Measurements from ENCODE around the gene DLG2. TPM values are rescaled to one million over a fixed set of nuclear protein-coding genes. Genes with fewer than 3 reads are reported as not detected.
"Not testable (repeated sequence)": the region's sequence is repeated elsewhere in the genome, so short reads cannot be mapped to it uniquely, and the experiment has no call there.

Gene DLG2
- total RNA-seq, 1 donor from 2014 or later = 5.1 TPM

- TF ChIP-seq CTCF (IDR thresholded peaks at IDR 0.05; ENCODE audit: unreplicated experiment) = no peak
- no peak for DNase-seq (ENCODE audit: low spot score)
- Mint-ChIP-seq H3K27ac (ENCODE audit: unreplicated experiment) (no peak overlapping the region), H3K4me1 (ENCODE audit: unreplicated experiment) (peaks cover 2% of the 10 kb centered on the region), H3K36me3 (ENCODE audit: low read depth, unreplicated experiment) (no peaks in the 10 kb centered on the region), H3K27me3 (ENCODE audit: unreplicated experiment) (no peaks in the 10 kb centered on the region), H3K4me3 (ENCODE audit: unreplicated experiment) (no peak overlapping the region), H3K9me3 (ENCODE audit: unreplicated experiment) (no peaks in the 10 kb centered on the region)
Observed at GRCh38 chr11:85406841-85407240, 220.3 kb downstream of the DLG2 start.

- peaks cover 2% of the 10 kb centered on the region for H3K4me1 Mint-ChIP-seq (ENCODE audit: unreplicated experiment)
- H3K9me3 Mint-ChIP-seq (ENCODE audit: unreplicated experiment) = no peaks in the 10 kb centered on the region
- DNase-seq (ENCODE audit: low spot score) = no peak
- H3K4me3 Mint-ChIP-seq (ENCODE audit: unreplicated experiment) = no peak overlapping the region
- no peaks in the 10 kb centered on the region for H3K36me3 Mint-ChIP-seq (ENCODE audit: low read depth, unreplicated experiment)
- H3K27ac Mint-ChIP-seq (ENCODE audit: unreplicated experiment) = no peak overlapping the region
- H3K27me3 Mint-ChIP-seq (ENCODE audit: unreplicated experiment) = no peaks in the 10 kb centered on the region
- TF ChIP-seq CTCF (IDR thresholded peaks at IDR 0.05; ENCODE audit: unreplicated experiment) = no peak
Observed at GRCh38 chr11:85406316-85406715, 220.8 kb downstream of the DLG2 start.

- H3K27me3 Mint-ChIP-seq (ENCODE audit: unreplicated experiment); H3K36me3 Mint-ChIP-seq (ENCODE audit: low read depth, unreplicated experiment); H3K9me3 Mint-ChIP-seq (ENCODE audit: unreplicated experiment); H3K4me1 Mint-ChIP-seq (ENCODE audit: unreplicated experiment); H3K4me3 Mint-ChIP-seq (ENCODE audit: unreplicated experiment); DNase-seq (ENCODE audit: low spot score); H3K27ac Mint-ChIP-seq (ENCODE audit: unreplicated experiment): not testable (repeated sequence)
Observed at GRCh38 chr11:85395515-85396055, 231.6 kb downstream of the DLG2 start.

GRCh38 chr11:85394283-85394682 is 232.9 kb downstream of the DLG2 start:
- TF ChIP-seq CTCF (IDR thresholded peaks at IDR 0.05; ENCODE audit: unreplicated experiment) = no peak
- H3K36me3 Mint-ChIP-seq (ENCODE audit: low read depth, unreplicated experiment) = peaks cover 3% of the 10 kb centered on the region
- no peaks in the 10 kb centered on the region for H3K27me3 Mint-ChIP-seq (ENCODE audit: unreplicated experiment)
- no peak overlapping the region for H3K27ac Mint-ChIP-seq (ENCODE audit: unreplicated experiment)
- H3K4me1 Mint-ChIP-seq (ENCODE audit: unreplicated experiment) = no peaks in the 10 kb centered on the region
- H3K9me3 Mint-ChIP-seq (ENCODE audit: unreplicated experiment) = no peaks in the 10 kb centered on the region
- DNase-seq (ENCODE audit: low spot score) = no peak
- H3K4me3 Mint-ChIP-seq (ENCODE audit: unreplicated experiment) = no peak overlapping the region

GRCh38 chr11:85391141-85391540 is 236.0 kb downstream of the DLG2 start:
- no peaks in the 10 kb centered on the region for H3K27me3 Mint-ChIP-seq (ENCODE audit: unreplicated experiment)
- H3K36me3 Mint-ChIP-seq (ENCODE audit: low read depth, unreplicated experiment) = peaks cover 3% of the 10 kb centered on the region
- TF ChIP-seq CTCF (IDR thresholded peaks at IDR 0.05; ENCODE audit: unreplicated experiment) = no peak
- no peak for DNase-seq (ENCODE audit: low spot score)
- H3K9me3 Mint-ChIP-seq (ENCODE audit: unreplicated experiment) = no peaks in the 10 kb centered on the region
- H3K27ac Mint-ChIP-seq (ENCODE audit: unreplicated experiment) = no peak overlapping the region
- no peaks in the 10 kb centered on the region for H3K4me1 Mint-ChIP-seq (ENCODE audit: unreplicated experiment)
- H3K4me3 Mint-ChIP-seq (ENCODE audit: unreplicated experiment) = no peak overlapping the region
